Nephron progenitor cell (in vitro differentiated cells): ENCODE measurements around the gene RUNX2.

Experiments
- DNase-seq: peaks from one replicate; pipeline ENCODE4 v3.0.0; 2021
- H3K27ac Mint-ChIP-seq: 2 replicates; pipeline ENCODE4 v1.8.0; 2021; ENCODE audit warnings: mild to moderate bottlenecking, moderate library complexity, mixed read lengths
- H3K27me3 Mint-ChIP-seq: 2 replicates; pipeline ENCODE4 v1.8.0; 2021; ENCODE audit warnings: mild to moderate bottlenecking, low read depth, mixed read lengths; ENCODE audit not compliant: poor library complexity
- H3K36me3 Mint-ChIP-seq: 2 replicates; pipeline ENCODE4 v1.8.0; 2021; ENCODE audit warnings: low read depth, mixed read lengths
- H3K4me1 Mint-ChIP-seq: 2 replicates; pipeline ENCODE4 v1.8.0; 2021; ENCODE audit warnings: mixed read lengths
- H3K4me3 Mint-ChIP-seq: 2 replicates; pipeline ENCODE4 v1.8.0; 2021; ENCODE audit warnings: mild to moderate bottlenecking, moderate library complexity, mixed read lengths
- H3K9me3 Mint-ChIP-seq: 2 replicates; pipeline ENCODE4 v1.8.0; 2021; ENCODE audit warnings: mild to moderate bottlenecking, moderate library complexity, mixed read lengths
- CTCF ChIP-seq: fragments of 200-600 bp; sonication (generic); IDR thresholded peaks from 2 replicates; pipeline ENCODE4 v1.5.0; 2021; ENCODE audit warnings: antibody characterized with exemption

Gene RUNX2

GRCh38 chr6:45310118-45310788 is 17.9 kb upstream of the RUNX2 start:
- H3K9me3 Mint-ChIP-seq = peaks cover 81% of the 10 kb centered on the region
- DNase-seq = no peak
- no peak overlapping the region for H3K4me3 Mint-ChIP-seq
- no peaks in the 10 kb centered on the region for H3K27me3 Mint-ChIP-seq
- no peak overlapping the region for H3K27ac Mint-ChIP-seq
- H3K4me1 Mint-ChIP-seq = peaks cover 6% of the 10 kb centered on the region
- peaks cover 84% of the 10 kb centered on the region for H3K36me3 Mint-ChIP-seq
- TF ChIP-seq CTCF = no peak

- no peak overlapping the region for H3K4me3 Mint-ChIP-seq
- H3K9me3 Mint-ChIP-seq = peaks cover 69% of the 10 kb centered on the region
- TF ChIP-seq CTCF = no peak
- no peak for DNase-seq
- H3K4me1 Mint-ChIP-seq = peaks cover 6% of the 10 kb centered on the region
- no peaks in the 10 kb centered on the region for H3K27me3 Mint-ChIP-seq
- H3K27ac Mint-ChIP-seq = no peak overlapping the region
- peaks cover 80% of the 10 kb centered on the region for H3K36me3 Mint-ChIP-seq
Measured at GRCh38 chr6:45314146-45314545, 14.0 kb upstream of the RUNX2 start.

GRCh38 chr6:45320349-45320748 is 7.8 kb upstream of the RUNX2 start:
- Mint-ChIP-seq H3K27ac (no peak overlapping the region), H3K36me3 (peaks cover 28% of the 10 kb centered on the region), H3K4me3 (no peak overlapping the region), H3K9me3 (peaks cover 21% of the 10 kb centered on the region), H3K27me3 (no peaks in the 10 kb centered on the region), H3K4me1 (no peaks in the 10 kb centered on the region)
- no peak for DNase-seq
- no peak for TF ChIP-seq CTCF

- no peak overlapping the region for H3K27ac Mint-ChIP-seq
- H3K27me3 Mint-ChIP-seq = no peaks in the 10 kb centered on the region
- H3K9me3 Mint-ChIP-seq = no peaks in the 10 kb centered on the region
- H3K4me3 Mint-ChIP-seq = no peak overlapping the region
- TF ChIP-seq CTCF = no peak
- no peak for DNase-seq
- H3K4me1 Mint-ChIP-seq = peaks cover 15% of the 10 kb centered on the region
- no peaks in the 10 kb centered on the region for H3K36me3 Mint-ChIP-seq
Measured at GRCh38 chr6:45323656-45324224, 4.4 kb upstream of the RUNX2 start.

- DNase-seq = no peak
- Mint-ChIP-seq H3K4me1 (peaks cover 15% of the 10 kb centered on the region), H3K27ac (no peak overlapping the region), H3K9me3 (no peaks in the 10 kb centered on the region), H3K27me3 (no peaks in the 10 kb centered on the region), H3K36me3 (no peaks in the 10 kb centered on the region), H3K4me3 (no peak overlapping the region)
- TF ChIP-seq CTCF = no peak
Measured at GRCh38 chr6:45326698-45327417, 1.3 kb upstream of the RUNX2 start.
